Astrocyte (in vitro differentiated cells and primary cell): ENCODE data around the gene DESI1.
"Not testable (repeated sequence)": the region's sequence is repeated elsewhere in the genome, so short reads cannot be mapped to it uniquely, and the experiment has no call there.

ENCODE experiments used
- EZH2 ChIP-seq: IDR thresholded peaks from 2 replicates; pipeline ENCODE4 v1.6.1; 2012; ENCODE audit warnings: mild to moderate bottlenecking, low read length, inconsistent platforms; ENCODE audit not compliant: insufficient read depth
- TF ChIP-seq, protein P1 (sequence below): IDR thresholded peaks from 2 replicates; pipeline ENCODE4 v1.5.1; 2011; ENCODE audit warnings: low read depth, mild to moderate bottlenecking, inconsistent platforms, low read length, moderate library complexity; ENCODE audit not compliant: insufficient read depth

- TF ChIP-seq, protein P1, sequence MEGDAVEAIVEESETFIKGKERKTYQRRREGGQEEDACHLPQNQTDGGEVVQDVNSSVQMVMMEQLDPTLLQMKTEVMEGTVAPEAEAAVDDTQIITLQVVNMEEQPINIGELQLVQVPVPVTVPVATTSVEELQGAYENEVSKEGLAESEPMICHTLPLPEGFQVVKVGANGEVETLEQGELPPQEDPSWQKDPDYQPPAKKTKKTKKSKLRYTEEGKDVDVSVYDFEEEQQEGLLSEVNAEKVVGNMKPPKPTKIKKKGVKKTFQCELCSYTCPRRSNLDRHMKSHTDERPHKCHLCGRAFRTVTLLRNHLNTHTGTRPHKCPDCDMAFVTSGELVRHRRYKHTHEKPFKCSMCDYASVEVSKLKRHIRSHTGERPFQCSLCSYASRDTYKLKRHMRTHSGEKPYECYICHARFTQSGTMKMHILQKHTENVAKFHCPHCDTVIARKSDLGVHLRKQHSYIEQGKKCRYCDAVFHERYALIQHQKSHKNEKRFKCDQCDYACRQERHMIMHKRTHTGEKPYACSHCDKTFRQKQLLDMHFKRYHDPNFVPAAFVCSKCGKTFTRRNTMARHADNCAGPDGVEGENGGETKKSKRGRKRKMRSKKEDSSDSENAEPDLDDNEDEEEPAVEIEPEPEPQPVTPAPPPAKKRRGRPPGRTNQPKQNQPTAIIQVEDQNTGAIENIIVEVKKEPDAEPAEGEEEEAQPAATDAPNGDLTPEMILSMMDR, result not testable (repeated sequence)
- not testable (repeated sequence) for TF ChIP-seq EZH2
Measured at GRCh38 chr22:41663594-41663993, 42.8 kb upstream of the DESI1 start.
